B cell (primary cell): ENCODE measurements around the gene HAS3. TPM values are rescaled to one million over a fixed set of nuclear protein-coding genes. Genes with fewer than 3 reads are reported as not detected.

ENCODE experiments used
- ATAC-seq: fragments of 200-7000 bp; cut with Tn5 transposase; one replicate; pipeline ENCODE4 v1.10.0; 2021; ENCODE audit warnings: low read depth, mild to moderate bottlenecking, moderate number of reproducible peaks, moderate library complexity
- CTCF ChIA-PET: fragments of 350-600 bp; sonication (Branson Sonifier 250); formaldehyde crosslinking; loops from one replicate; lab custom pipeline; 2021; ENCODE audit warnings: antibody characterized with exemption, inconsistent platforms; lab: Charles Lee
- POLR2A ChIA-PET: fragments of 350-600 bp; sonication (Branson Sonifier 250); formaldehyde crosslinking; loops from one replicate; lab custom pipeline; 2021; ENCODE audit warnings: antibody characterized with exemption; lab: Charles Lee
- DNase-seq: peaks from one replicate; pipeline ENCODE4 v3.0.0; 2013
- H2AFZ ChIP-seq: 2 replicates; pipeline ENCODE4 v1.6.1; 2012; ENCODE audit warnings: mild to moderate bottlenecking, low read depth, low read length; ENCODE audit not compliant: insufficient read depth, poor library complexity, severe bottlenecking
- H3K27ac ChIP-seq, 2 donors: 1 replicate in 1 of 2; 2 replicates in 1 of 2; pipeline ENCODE4 v1.5.1; 2012 to 2013; ENCODE audit warnings: low read length in 2 of 2, mild to moderate bottlenecking in 2 of 2, moderate library complexity in 1 of 2
- H3K27me3 ChIP-seq, 4 experiments: fragments of 200-600 bp in 1 of 4; sonication (generic) in 1 of 4; replicated peaks in 1 of 4; 1 replicate in 2 of 4; 2 replicates in 2 of 4; pipeline versions ENCODE4 v1.6.1 to v1.7.0; 2013 to 2016; ENCODE audit warnings: low read length in 3 of 4, mild to moderate bottlenecking in 2 of 4, mixed read lengths in 1 of 4, moderate library complexity in 1 of 4; ENCODE audit not compliant: insufficient read depth in 4 of 4, control insufficient read depth in 3 of 4; ENCODE audit errors: control extremely low read depth in 1 of 4
- H3K36me3 ChIP-seq, 2 experiments: replicated peaks in 1 of 2; 1 replicate in 1 of 2; 2 replicates in 1 of 2; pipeline versions ENCODE4 v1.6.1 to v1.7.1; 2013; ENCODE audit warnings: low read length in 1 of 2; ENCODE audit not compliant: insufficient read depth in 2 of 2, control insufficient read depth in 1 of 2; ENCODE audit errors: control extremely low read depth in 1 of 2, extremely low read depth in 1 of 2
- H3K4me1 ChIP-seq, 2 donors: fragments of 200-600 bp in 1 of 2; sonication (generic) in 1 of 2; 1 replicate in 1 of 2; 2 replicates in 1 of 2; pipeline versions ENCODE4 v1.5.1 to v1.6.1; 2013 to 2017; ENCODE audit warnings: low read length in 2 of 2; ENCODE audit not compliant: control insufficient read depth in 2 of 2, insufficient read depth in 2 of 2
- H3K4me2 ChIP-seq: replicated peaks from 2 replicates; pipeline ENCODE3; 2012; ENCODE audit warnings: mild to moderate bottlenecking, low read depth, low read length; ENCODE audit not compliant: poor library complexity, severe bottlenecking
- H3K4me3 ChIP-seq, 5 experiments: fragments of 200-600 bp in 1 of 5; sonication (generic) in 1 of 5; 1 replicate in 3 of 5; 2 replicates in 2 of 5; pipeline versions ENCODE4 v1.5.1 to v1.7.0; 2011 to 2016; ENCODE audit warnings: low read length in 4 of 5, mild to moderate bottlenecking in 4 of 5, low read depth in 2 of 5, control low read depth in 1 of 5, moderate library complexity in 1 of 5; ENCODE audit not compliant: insufficient read depth in 1 of 5; ENCODE audit errors: control extremely low read depth in 1 of 5, extremely low read depth in 1 of 5
- H3K79me2 ChIP-seq: fragments of 200-600 bp; sonication (generic); one replicate; pipeline ENCODE4 v1.6.0; 2016; ENCODE audit warnings: low read length; ENCODE audit not compliant: control insufficient read depth, insufficient read depth
- H3K9ac ChIP-seq: fragments of 200-600 bp; sonication (generic); 2 replicates; pipeline ENCODE4 v1.6.1; 2017; ENCODE audit warnings: mild to moderate bottlenecking, low read length, moderate library complexity
- H3K9me3 ChIP-seq, 3 donors: one replicate each; pipeline versions ENCODE4 v1.6.1 to v1.7.1; 2013; ENCODE audit warnings: low read length in 2 of 3; ENCODE audit not compliant: control insufficient read depth in 2 of 3, insufficient read depth in 1 of 3; ENCODE audit errors: control extremely low read depth in 1 of 3
- H4K20me1 ChIP-seq: 2 replicates; pipeline ENCODE4 v1.6.0; 2012; ENCODE audit warnings: mild to moderate bottlenecking, low read length; ENCODE audit not compliant: insufficient read depth, control insufficient read depth, poor library complexity, severe bottlenecking
- H3K27ac Mint-ChIP-seq: one replicate; pipeline ENCODE4 v1.8.0; 2021; ENCODE audit warnings: mixed read lengths
- H3K27me3 Mint-ChIP-seq: one replicate; pipeline ENCODE4 v1.8.0; 2021; ENCODE audit warnings: mixed read lengths
- H3K4me1 Mint-ChIP-seq: one replicate; pipeline ENCODE4 v1.8.0; 2021; ENCODE audit warnings: mixed read lengths
- H3K4me3 Mint-ChIP-seq: one replicate; pipeline ENCODE4 v1.8.0; 2021; ENCODE audit warnings: mixed read lengths
- H3K9me3 Mint-ChIP-seq: one replicate; pipeline ENCODE4 v1.8.0; 2022; ENCODE audit warnings: mixed read lengths; ENCODE audit not compliant: insufficient read depth
- EZH2 ChIP-seq: IDR thresholded peaks from 2 replicates; pipeline ENCODE4 v1.6.1; 2012; ENCODE audit warnings: borderline replicate concordance, low read depth, mild to moderate bottlenecking, moderate library complexity, low read length; ENCODE audit not compliant: insufficient read depth, poor library complexity, severe bottlenecking
- WGBS: methylation state at CpG from one replicate; pipeline ENCODE4 v1.1.5; 2013; ENCODE audit warnings: missing lambda C conversion rate; ENCODE audit not compliant: insufficient coverage; 5-methylcytosine and 5-hydroxymethylcytosine counted together
- intact Hi-C: fragments of 100-400 bp; cut with micrococcal nuclease; formaldehyde crosslinking; loops from one replicate; pipeline ENCODE4 v1.10.0; 2022
- polyA minus RNA-seq: library from RNA; depleted of rRNA, polyadenylated mRNA; stranded (reverse); fragments of >200 nt; gene quantifications from 2 replicates; pipeline ENCODE4 v1.2.3, GENCODE V29; 2012
- polyA plus RNA-seq: library from polyadenylated mRNA; depleted of rRNA; stranded (reverse); fragments of >200 nt; gene quantifications from 2 replicates; pipeline ENCODE4 v1.2.3, GENCODE V29; 2012
- total RNA-seq, 2 donors: library from RNA; stranded (reverse); fragments of 120-200 nt in 1 of 2; gene quantifications; 1 replicate in 1 of 2; 2 replicates in 1 of 2; pipeline versions ENCODE4 v1.2.3 to v1.2.4, GENCODE V29; 2013 to 2022
- TF ChIP-seq, protein P1 (sequence below): fragments of 200-600 bp; IDR thresholded peaks from one replicate; pipeline ENCODE4 v1.8.0; 2022; ENCODE audit warnings: antibody characterized with exemption, mild to moderate bottlenecking

HAS3 gene, protein sequence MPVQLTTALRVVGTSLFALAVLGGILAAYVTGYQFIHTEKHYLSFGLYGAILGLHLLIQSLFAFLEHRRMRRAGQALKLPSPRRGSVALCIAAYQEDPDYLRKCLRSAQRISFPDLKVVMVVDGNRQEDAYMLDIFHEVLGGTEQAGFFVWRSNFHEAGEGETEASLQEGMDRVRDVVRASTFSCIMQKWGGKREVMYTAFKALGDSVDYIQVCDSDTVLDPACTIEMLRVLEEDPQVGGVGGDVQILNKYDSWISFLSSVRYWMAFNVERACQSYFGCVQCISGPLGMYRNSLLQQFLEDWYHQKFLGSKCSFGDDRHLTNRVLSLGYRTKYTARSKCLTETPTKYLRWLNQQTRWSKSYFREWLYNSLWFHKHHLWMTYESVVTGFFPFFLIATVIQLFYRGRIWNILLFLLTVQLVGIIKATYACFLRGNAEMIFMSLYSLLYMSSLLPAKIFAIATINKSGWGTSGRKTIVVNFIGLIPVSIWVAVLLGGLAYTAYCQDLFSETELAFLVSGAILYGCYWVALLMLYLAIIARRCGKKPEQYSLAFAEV
- total RNA-seq (2.5 and 2.6 TPM in 2 replicates), polyA plus RNA-seq (1.4 and 2.0 TPM in 2 replicates), polyA minus RNA-seq (0.43 and 2.2 TPM in 2 replicates)
- 0.26 TPM for total RNA-seq (2013)

DNA sequence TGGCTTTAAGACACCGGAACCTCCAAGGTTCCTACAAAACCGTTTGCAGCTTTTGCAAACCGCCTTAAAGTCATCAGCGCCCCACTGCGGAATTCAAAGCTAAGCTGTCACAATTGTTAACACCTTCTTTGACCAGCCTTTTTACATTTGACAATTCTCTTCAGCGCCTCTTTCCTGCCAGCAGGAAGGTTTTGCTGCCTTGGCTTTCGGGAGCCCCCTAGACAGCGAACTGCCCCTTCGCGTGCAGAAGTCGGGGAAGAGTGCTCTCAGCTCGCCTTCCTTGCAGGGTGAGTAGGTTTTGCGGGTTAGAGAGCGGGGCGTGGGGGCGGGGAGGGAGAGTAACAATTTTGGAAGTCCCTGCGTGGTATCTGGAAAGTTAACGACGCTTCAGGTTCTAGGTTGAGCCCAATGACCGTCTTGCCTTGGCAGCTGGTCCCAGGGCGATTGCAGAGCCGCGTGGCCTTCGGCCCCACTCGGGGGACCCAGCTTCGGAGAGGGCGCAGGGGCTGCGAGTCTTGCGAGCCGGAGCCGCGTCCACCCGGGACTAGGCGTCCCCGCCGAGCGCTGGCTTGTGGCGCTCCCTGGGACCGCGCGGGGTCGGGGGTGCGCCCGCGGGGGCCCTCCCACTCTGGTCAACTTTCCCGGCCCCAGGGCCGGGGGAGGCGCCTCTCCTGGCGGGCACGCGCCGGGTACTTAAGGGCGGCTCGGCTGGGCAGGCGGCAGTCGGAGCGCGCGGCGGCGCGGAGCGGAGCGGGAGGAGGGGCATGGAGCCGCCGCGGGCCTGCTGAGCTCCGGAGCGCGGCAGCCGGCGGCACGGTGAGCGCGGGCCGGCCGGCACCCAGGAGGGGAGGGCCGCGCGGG, at the start of gene HAS3:
Gene HAS3 (plus strand): TSS at position 153 of the 861 bp plus-strand sequence. CDS start 3,743 bp downstream, outside the sequence.
- no peak within 1 kb of the TSS for H3K27ac Mint-ChIP-seq

More for the DNA sequence above, at the start of gene HAS3:
- H3K4me1 Mint-ChIP-seq = peaks cover 16% of the 10 kb centered on the region
- peak within 1 kb of the TSS; percentile 91 for H3K4me3 Mint-ChIP-seq
- intact Hi-C loops = no loop called here
- Histone ChIP-seq H3K36me3 (peaks cover 0 to 7% of the 10 kb centered on the region in 2 experiments), H3K27ac (no peak within 1 kb of the TSS), H4K20me1 (peaks cover 26% of the 10 kb centered on the region), H3K79me2 (no peaks in the 10 kb centered on the region), H3K4me2 (peak within 1 kb of the TSS; percentile 83), H3K27me3 (peaks cover 0 to 38% (median 25%) of the 10 kb centered on the region in 4 experiments), H3K4me3 (peak within 1 kb of the TSS in 3 of 5 experiments; percentile 35 to 58 (median 44)), H3K9me3 (peaks cover 0 to 3% (median 0%) of the 10 kb centered on the region in 3 donors), H3K9ac (peak within 1 kb of the TSS; percentile 51), H2AFZ (peak within 1 kb of the TSS; percentile 28), H3K4me1 (peaks cover 24 to 28% of the 10 kb centered on the region in 2 donors)
- DNase-seq = peak; percentile 44
- POLR2A ChIA-PET = interaction anchor here (0.5 to 0.6 kb wide), 2 partner anchors 30 to 83 kb away, joined by 3 to 5 read pairs; no protein-coding TSS in a partner anchor
- peaks cover 34% of the 10 kb centered on the region for H3K27me3 Mint-ChIP-seq
- CTCF ChIA-PET = interaction anchor here (0.7 to 1.5 kb wide), 3 partner anchors 18 to 962 kb away, joined by 3 read pairs; no protein-coding TSS in a partner anchor
- TF ChIP-seq, protein P1, sequence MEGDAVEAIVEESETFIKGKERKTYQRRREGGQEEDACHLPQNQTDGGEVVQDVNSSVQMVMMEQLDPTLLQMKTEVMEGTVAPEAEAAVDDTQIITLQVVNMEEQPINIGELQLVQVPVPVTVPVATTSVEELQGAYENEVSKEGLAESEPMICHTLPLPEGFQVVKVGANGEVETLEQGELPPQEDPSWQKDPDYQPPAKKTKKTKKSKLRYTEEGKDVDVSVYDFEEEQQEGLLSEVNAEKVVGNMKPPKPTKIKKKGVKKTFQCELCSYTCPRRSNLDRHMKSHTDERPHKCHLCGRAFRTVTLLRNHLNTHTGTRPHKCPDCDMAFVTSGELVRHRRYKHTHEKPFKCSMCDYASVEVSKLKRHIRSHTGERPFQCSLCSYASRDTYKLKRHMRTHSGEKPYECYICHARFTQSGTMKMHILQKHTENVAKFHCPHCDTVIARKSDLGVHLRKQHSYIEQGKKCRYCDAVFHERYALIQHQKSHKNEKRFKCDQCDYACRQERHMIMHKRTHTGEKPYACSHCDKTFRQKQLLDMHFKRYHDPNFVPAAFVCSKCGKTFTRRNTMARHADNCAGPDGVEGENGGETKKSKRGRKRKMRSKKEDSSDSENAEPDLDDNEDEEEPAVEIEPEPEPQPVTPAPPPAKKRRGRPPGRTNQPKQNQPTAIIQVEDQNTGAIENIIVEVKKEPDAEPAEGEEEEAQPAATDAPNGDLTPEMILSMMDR = no peak
- TF ChIP-seq EZH2 = no peak
- no peaks in the 10 kb centered on the region for H3K9me3 Mint-ChIP-seq
- under 1% methylated on average over 80 of the region's 80 CpGs for WGBS
- peak; percentile 33 for ATAC-seq
